SK-N-MC (cell line): Measurements from ENCODE around the gene YPEL5.

ENCODE experiments used
- EZH2 ChIP-seq: fragments of 200-600 bp; sonication (generic); IDR thresholded peaks from one replicate; pipeline ENCODE4 v1.6.1; 2017; ENCODE audit warnings: antibody characterized with exemption
- POLR2AphosphoS5 ChIP-seq: IDR thresholded peaks from 2 replicates; pipeline ENCODE4 v1.6.1; 2012; ENCODE audit warnings: mild to moderate bottlenecking, low read depth, low read length, borderline replicate concordance

DNA sequence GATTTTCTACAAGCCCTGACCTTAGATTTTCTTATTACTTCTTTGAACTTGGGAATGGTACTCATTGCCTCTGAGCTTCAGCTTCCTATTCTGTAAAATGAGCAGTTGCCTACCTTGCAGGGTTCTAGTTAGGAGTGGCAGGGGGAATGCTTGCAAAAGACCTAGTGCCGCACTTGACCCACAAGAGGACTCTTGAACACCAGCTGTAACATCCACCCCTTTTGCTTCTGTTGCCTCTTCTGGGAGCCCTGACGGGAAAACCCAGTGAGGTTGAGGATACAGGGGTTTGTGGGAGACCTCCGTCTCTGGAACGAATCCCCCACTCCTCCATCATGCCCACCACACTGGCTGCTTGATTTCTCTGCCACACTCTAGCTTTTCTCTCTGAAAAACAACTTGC, 57.5 kb downstream of the YPEL5 start:
- TF ChIP-seq POLR2AphosphoS5 (no peak), EZH2 (no peak)
